Measurements from ENCODE around the gene PRR11.
"Not testable (repeated sequence)": the region's sequence is repeated elsewhere in the genome, so short reads cannot be mapped to it uniquely, and the experiment has no call there.

The PRR11 gene

GRCh38 chr17:59154292-59154720 lies 1.2 kb upstream of the PRR11 start:
- peak; percentile 76 for DNase-seq

GRCh38 chr17:59154721-59155438 lies 666 bp upstream of the PRR11 start, which contains the start of gene SKA2:
TSS of gene SKA2 (minus strand) at chr17:59155186. CDS start at chr17:59155163, 23 bp downstream.
- DNase-seq, result peak; percentile 99

DNA sequence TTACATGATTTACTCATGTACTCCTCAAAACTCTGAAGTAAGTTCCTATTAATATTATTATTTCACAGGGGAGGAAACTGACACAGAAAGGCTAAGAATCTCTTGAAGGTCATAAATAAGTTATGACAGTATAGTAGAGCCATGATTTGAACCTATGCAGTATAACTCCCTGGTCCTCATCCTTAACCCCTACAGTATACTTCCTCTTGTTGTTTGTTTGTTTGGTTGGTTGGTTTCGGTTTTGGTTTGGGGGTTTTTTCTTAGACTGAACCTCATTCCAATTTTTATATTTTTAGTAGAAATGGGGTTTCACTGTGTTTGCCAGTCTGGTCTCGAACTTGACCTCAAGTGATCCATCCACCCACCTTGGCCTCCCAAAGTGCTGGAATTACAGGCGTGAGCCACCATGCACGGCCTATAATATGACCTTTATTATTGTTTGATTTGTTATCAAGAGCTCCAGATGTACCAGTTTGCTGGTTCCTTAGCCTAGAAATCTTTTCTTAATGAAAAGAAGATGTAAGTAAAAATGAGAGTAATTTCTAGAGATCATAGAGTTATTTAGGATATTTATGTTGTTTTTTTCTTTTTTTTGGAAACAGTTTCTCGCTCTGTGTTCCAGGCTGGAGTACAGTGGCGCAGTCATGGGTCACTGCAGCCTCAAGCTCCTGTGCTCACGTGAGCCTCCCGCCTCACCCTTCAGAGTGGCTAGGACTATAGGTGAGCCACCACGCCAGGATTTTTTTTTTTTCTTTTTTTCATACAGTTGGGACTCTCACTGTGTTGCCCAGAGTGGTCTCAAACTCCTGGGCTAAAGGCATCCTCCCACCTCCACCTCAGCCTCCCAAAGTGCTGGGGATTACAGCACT lies 4.8 kb downstream of the PRR11 start:
- no peak for DNase-seq

GRCh38 chr17:59161477-59161876 lies 5.9 kb downstream of the PRR11 start:
- no peak for DNase-seq

DNA sequence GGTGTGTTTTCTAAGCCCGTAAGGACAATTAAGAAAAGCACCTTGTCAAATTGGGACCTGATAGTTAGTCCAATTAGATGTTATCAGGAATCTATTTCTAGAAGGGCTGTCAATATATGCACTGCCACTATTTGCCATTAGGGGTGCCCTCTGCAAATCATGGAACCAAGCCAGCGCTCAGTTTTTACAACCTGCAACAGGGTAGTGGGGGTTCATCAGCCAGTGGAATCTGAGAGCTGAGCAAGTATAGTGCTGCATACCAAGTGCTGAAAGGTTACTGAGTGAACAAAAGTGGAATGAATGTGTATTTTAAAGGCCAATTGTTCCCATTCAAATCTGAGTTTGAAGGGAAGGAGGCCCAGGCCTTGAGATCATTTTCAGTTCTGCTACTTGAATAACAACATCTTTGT lies 10.4 kb downstream of the PRR11 start:
- peak; percentile 80 for DNase-seq

GRCh38 chr17:59167571-59168001 lies 12.0 kb downstream of the PRR11 start:
- DNase-seq, result no peak

GRCh38 chr17:59172436-59173004 lies 17.0 kb downstream of the PRR11 start:
- no peak for DNase-seq

- no peak for DNase-seq
Measured at GRCh38 chr17:59174671-59175070, 19.1 kb downstream of the PRR11 start.

DNA sequence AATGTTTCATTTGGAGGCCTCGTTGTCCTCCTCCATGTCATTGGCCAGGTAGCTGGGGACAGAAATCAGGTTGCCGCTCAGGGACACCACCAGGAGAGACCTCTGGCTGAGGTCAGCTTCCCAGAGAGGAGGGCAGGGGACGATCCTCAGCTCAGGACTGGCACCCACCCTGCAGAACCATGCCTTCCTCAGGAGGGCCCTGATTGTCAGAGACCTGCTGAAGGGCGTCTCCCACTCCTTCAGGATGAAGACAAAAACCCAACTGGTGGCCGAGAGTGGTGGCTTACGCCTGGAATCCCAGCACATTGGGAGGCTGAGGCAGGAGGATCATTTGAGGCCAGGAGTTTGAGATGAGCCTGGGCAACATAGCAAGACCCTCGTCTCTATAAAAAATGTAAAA lies 19.5 kb downstream of the PRR11 start:
- DNase-seq, result no peak

DNA sequence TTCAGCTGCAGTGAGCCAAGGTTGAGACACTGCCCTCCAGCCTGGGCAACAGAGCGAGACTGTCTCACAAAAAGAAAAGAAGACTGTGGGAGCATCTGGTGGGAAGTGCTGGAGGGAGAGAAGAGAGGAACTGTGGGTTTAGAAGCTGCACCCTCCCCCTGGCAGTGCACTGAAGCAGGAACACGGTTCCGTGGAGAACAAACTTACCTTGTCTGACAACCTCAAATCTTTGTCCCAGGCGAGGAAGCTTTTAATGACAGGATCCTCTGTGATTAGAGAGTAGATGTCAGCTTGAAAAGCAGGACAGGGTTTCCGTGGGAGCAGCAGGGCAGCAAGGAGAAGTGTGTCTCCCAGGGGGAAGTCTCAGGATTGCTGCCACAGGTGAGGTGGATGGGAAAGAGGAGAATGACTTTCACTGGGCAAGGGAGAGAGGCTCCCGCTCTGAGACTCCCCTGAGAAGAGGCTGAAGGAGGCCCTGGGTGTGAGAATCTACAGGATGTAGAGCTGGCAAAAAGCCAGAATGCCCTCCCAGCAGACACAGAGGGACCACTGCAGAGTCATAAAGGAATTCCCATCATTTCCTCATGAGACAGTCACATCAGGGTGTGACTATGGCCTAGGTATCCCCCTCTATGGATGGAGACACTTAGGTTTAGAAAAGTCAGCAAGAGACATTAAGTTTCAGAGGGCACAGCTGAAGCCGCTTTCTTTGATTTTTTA lies 22.9 kb downstream of the PRR11 start:
- no peak for DNase-seq

DNA sequence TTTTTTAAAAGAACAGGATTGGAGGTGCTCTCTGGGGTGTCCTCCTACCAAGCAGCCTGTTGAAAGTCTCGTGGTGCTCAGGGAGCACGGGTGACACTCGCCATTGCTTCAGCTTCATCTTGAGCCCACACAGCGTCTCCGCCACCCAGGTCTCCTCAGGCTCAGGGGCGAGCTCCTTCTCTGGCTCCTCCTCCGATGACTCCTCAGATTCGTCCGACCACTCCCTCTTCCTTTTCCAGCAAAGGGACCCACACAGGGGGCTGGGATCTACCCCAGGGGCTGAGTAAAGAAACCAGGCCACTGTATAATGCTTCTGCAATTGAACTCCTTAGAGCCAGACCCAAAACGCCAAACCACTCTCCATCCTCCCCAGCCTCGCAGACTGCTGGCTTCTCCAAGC lies 24.1 kb downstream of the PRR11 start:
- DNase-seq, result not testable (repeated sequence)

DNA sequence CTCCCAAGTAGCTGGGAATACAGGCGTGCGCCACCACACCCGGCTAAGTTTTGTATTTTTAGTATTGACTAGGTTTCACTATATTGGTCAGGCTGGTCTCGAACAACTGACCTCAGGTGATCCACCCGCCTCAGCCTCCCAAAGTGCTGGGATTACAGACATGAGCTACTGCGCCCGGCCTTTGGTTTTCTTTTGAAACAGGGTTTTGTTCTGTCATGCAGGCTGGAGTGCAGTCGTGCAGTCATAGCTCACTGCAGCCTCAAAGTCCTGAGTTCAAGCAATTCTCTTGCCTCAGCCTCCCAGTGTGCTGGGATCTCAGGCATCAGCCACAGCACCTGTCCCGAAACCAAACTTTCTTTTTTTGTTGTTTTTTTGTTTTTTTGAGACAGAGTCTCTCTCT lies 25.1 kb downstream of the PRR11 start:
- no peak for DNase-seq

- DNase-seq, result no peak
Measured at GRCh38 chr17:59181481-59181880, 25.9 kb downstream of the PRR11 start.

DNA sequence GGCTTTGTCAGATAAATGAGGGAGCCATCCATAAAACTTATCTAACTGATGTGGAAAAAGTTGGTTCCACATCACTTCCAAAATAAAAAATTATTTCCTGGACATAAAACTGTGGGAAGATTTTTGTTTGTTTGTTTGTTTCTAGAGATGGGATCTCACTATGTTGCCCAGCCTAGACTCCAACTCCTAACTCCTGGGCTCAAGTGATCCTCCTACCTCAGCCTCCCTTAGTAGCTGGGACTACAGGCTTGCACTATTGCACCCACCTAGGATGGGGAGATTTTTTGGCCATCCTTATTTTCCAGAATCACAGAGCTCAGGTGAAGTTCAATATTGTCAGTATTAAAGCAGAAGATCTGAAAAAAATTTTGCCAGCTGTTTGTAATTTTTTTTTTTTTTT lies 30.5 kb downstream of the PRR11 start:
- DNase-seq, result no peak

- no peak for DNase-seq
Measured at GRCh38 chr17:59186850-59187249, 31.3 kb downstream of the PRR11 start.

- no peak for DNase-seq
Measured at GRCh38 chr17:59190806-59191205, 35.3 kb downstream of the PRR11 start.

DNA sequence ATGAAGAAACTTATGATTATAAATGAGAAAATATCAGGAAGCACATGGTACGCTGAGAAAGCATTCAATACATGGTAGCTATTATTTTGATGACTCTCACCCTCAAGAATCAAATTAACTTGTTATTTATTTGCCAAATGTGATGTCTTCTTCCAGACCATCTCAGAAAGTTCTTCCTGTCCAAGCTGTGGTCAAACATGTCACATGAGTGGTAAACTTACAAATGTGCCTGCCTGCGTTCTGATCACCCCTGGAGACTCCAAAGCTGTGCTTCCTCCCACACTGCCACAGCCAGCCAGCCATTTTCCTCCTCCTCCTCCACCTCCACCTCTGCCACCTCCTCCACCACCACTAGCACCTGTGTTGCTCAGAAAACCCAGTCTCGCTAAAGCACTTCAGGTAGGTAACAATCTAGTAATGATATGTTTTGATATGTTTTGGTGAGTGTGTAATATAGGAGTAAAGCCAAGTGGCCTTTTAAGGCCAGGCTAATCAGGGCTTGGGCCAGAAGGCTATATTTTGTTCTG lies 37.9 kb downstream of the PRR11 start:
- no peak for DNase-seq

DNA sequence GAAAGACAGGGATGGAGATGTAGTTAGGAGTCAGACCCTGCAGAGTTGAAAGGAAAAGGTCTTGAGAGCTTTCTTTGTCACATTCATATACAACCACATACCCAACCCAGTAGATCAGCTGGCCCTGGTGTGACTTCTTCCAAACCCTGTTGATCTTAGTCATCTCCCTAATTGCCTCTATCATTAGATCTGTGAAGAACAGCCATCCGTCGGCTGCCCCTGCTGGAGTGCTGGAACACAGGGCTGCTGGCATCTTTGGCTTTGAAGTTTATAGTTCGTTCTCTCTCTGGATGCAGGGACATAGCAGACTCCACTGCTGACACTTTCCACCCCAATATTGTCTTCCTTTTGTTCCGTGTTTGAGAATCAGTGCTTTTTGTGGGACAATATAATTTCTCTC lies 43.9 kb downstream of the PRR11 start:
- no peak for DNase-seq

DNA sequence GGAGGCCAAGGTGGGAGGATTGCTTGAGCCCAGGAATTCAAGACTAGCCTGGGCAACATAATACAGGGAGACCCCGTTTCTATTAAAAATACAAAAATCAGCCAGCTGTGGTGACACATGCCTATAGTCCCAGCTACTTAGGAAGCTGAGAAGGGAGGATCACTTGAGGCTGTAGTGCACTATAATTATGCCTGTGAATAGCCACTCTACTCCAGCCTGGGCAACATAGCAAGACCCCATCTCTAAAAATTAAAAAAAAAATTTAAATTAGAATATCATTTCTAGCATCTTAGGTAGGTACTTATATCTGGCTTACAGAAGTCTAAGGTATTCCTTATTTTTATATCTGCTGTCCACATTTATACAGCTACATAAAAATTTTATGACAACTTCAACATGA lies 46.8 kb downstream of the PRR11 start:
- DNase-seq, result no peak

DNA sequence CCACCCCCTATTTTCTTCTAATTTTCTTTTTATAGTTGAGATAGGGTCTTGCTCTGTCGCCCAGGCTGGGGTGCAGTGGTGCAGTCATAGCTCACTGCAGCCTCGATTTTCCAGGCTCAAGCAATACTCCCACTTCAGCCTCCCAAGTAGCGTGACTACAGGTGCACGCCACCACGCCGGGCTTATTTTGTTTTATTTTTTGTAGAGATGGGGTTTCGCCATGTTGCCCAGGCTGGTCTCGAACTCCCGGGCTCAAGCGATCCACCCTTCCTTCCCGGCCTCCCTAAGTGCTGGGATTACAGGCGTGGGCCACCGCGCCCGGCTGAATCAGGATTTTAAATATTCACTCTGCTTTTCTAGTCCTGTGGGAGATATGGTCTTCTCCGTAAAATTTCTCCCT lies 63.8 kb downstream of the PRR11 start:
- no peak for DNase-seq

DNA sequence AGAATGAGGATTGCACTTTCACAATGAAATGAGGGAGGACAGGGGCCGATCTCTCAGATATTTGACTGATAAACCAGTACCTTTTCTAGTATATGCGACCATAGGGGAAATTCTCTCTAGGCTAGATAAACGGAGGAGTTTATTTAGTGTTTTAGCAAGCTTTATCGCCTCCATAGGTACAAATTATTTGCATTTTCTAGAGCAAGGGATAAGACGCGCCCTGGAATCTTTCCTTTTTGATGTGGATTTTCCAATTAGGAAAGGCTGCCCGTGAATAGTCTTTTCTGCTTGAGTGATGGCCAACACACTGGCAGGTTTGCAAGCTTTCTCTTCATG lies 64.4 kb downstream of the PRR11 start:
- no peak for DNase-seq

GRCh38 chr17:59220328-59221158 lies 65.0 kb downstream of the PRR11 start, which contains the start of gene GDPD1:
TSS of gene GDPD1 (plus strand) at chr17:59220511. CDS start at chr17:59220610, 99 bp downstream.
- peak; percentile 99 for DNase-seq

All from activated effector memory CD4-positive, alpha-beta T cell treated with anti-CD3 and anti-CD28 coated beads, Interleukin-2, amount 50 U/mL, for 16 hours (primary cell).